SK-N-SH treated with all-trans-retinoic acid at 6 μM for 48 hours (cell line): ENCODE measurements around the gene RAB3GAP2.

Experiments
- ATAC-seq: fragments of 200-7000 bp; cut with Tn5 transposase; 3 replicates; pipeline ENCODE4 v1.9.1; 2020; ENCODE audit warnings: mild to moderate bottlenecking, moderate library complexity
- ARNTL ChIP-seq: fragments of 450-650 bp; formaldehyde crosslinking; IDR thresholded peaks from 2 replicates; pipeline ENCODE4 v1.5.0; 2020; ENCODE audit warnings: low read depth, mild to moderate bottlenecking, moderate library complexity, borderline replicate concordance
- BACH2 ChIP-seq: fragments of 250-450 bp; sonication (Bioruptor Pico); IDR thresholded peaks from 2 replicates; pipeline ENCODE4 v1.9.0; 2021; ENCODE audit warnings: mild to moderate bottlenecking, borderline replicate concordance
- CSDC2 ChIP-seq: fragments of 250-450 bp; sonication (Bioruptor Pico); IDR thresholded peaks from 2 replicates; pipeline ENCODE4 v1.5.0; 2020; ENCODE audit warnings: mild to moderate bottlenecking, moderate library complexity
- CSRNP3 ChIP-seq: fragments of 250-450 bp; sonication (Bioruptor Pico); IDR thresholded peaks from 2 replicates; pipeline ENCODE4 v1.5.1; 2021; ENCODE audit warnings: mild to moderate bottlenecking, moderate library complexity
- ESRRG ChIP-seq: fragments of 250-450 bp; sonication (Bioruptor Pico); IDR thresholded peaks from 2 replicates; pipeline ENCODE4 v1.6.1; 2021; ENCODE audit warnings: mild to moderate bottlenecking
- GLIS3 ChIP-seq: fragments of 250-450 bp; sonication (Bioruptor Pico); IDR thresholded peaks from 2 replicates; pipeline ENCODE4 v1.5.0; 2020; ENCODE audit warnings: mild to moderate bottlenecking, moderate library complexity
- ISL1 ChIP-seq: fragments of 250-450 bp; sonication (Bioruptor Pico); IDR thresholded peaks from 2 replicates; pipeline ENCODE4 v2.1.2; 2022; ENCODE audit warnings: mild to moderate bottlenecking, moderate library complexity
- OSR1 ChIP-seq: fragments of 250-450 bp; sonication (Bioruptor Pico); IDR thresholded peaks from 2 replicates; pipeline ENCODE4 v1.8.0; 2022; ENCODE audit warnings: moderate library complexity, mild to moderate bottlenecking, inconsistent platforms
- POU6F1 ChIP-seq: fragments of 250-450 bp; sonication (Bioruptor Pico); IDR thresholded peaks from 2 replicates; pipeline ENCODE4 v1.8.0; 2021; ENCODE audit warnings: low read depth, mild to moderate bottlenecking, moderate library complexity, borderline replicate concordance
- PPARA ChIP-seq: fragments of 250-450 bp; sonication (Bioruptor Pico); IDR thresholded peaks from 2 replicates; pipeline ENCODE4 v1.5.0; 2020; ENCODE audit warnings: mild to moderate bottlenecking, borderline replicate concordance
- RARB ChIP-seq: fragments of 250-450 bp; sonication (Bioruptor Pico); IDR thresholded peaks from 2 replicates; pipeline ENCODE4 v1.8.0; 2021; ENCODE audit warnings: mild to moderate bottlenecking, moderate library complexity
- SNAI2 ChIP-seq: fragments of 250-450 bp; sonication (Bioruptor Pico); IDR thresholded peaks from 2 replicates; pipeline ENCODE4 v1.5.0; 2020; ENCODE audit warnings: mild to moderate bottlenecking, moderate library complexity
- TCF4 ChIP-seq: fragments of 250-450 bp; sonication (Bioruptor Pico); IDR thresholded peaks from 2 replicates; pipeline ENCODE4 v1.8.0; 2021; ENCODE audit warnings: mild to moderate bottlenecking, moderate library complexity, borderline replicate concordance
- TOX ChIP-seq: fragments of 250-450 bp; sonication (Bioruptor Pico); IDR thresholded peaks from 2 replicates; pipeline ENCODE4 v1.8.0; 2021; ENCODE audit warnings: mild to moderate bottlenecking, moderate library complexity, borderline replicate concordance
- TSHZ2 ChIP-seq: fragments of 250-450 bp; sonication (Bioruptor Pico); IDR thresholded peaks from 2 replicates; pipeline ENCODE4 v1.5.0; 2020; ENCODE audit warnings: mild to moderate bottlenecking, moderate library complexity
- ZFP3 ChIP-seq: fragments of 250-450 bp; sonication (Bioruptor Pico); IDR thresholded peaks from 2 replicates; pipeline ENCODE4 v1.5.0; 2020; ENCODE audit warnings: mild to moderate bottlenecking, moderate library complexity
- ZFP30 ChIP-seq: fragments of 450-650 bp; formaldehyde crosslinking; IDR thresholded peaks from 2 replicates; pipeline ENCODE4 v1.5.0; 2022; ENCODE audit warnings: mild to moderate bottlenecking, moderate library complexity
- ZNF565 ChIP-seq: fragments of 450-650 bp; formaldehyde crosslinking; conservative IDR thresholded peaks from 2 replicates; pipeline ENCODE4 v1.5.0; 2020; ENCODE audit warnings: low read depth, mild to moderate bottlenecking, moderate library complexity
- ZNF70 ChIP-seq: fragments of 450-650 bp; formaldehyde crosslinking; IDR thresholded peaks from 2 replicates; pipeline ENCODE4 v1.5.0; 2020; ENCODE audit warnings: mild to moderate bottlenecking, moderate library complexity
- ZNF8 ChIP-seq: fragments of 450-650 bp; formaldehyde crosslinking; IDR thresholded peaks from 2 replicates; pipeline ENCODE4 v1.5.0; 2020; ENCODE audit warnings: mild to moderate bottlenecking, moderate library complexity
- TF ChIP-seq, protein P1 (sequence below): fragments of 250-450 bp; sonication (Bioruptor Pico); IDR thresholded peaks from 2 replicates; pipeline ENCODE4 v1.5.1; 2020; ENCODE audit warnings: low read depth, mild to moderate bottlenecking, moderate library complexity

The RAB3GAP2 gene

DNA sequence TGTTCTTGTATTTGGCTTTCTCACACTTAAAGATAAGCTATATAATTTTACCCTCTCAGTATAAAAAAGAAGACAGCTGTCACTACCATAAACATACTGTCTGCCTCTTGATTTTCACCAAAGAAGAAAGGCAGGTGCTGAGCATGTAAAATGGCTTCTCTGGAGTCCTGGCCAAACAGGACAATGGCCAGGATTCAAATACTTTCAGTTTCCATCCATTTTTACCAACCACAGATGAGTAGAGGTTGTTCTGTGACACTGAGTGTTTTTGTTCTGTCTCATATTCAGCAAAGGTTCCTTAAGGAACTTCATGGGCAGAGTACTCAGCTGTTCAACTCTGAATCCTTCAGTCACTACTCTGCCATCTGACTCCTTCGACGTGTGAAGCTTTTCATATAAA is 29.4 kb upstream of the RAB3GAP2 start:
- no peak for ATAC-seq
- TF ChIP-seq SNAI2 (no peak), RARB (CRISPR knock-in tag) (no peak), ZNF8 (CRISPR knock-in tag) (no peak), ESRRG (CRISPR knock-in tag) (no peak), TOX (CRISPR knock-in tag) (0 out of 2 replicates have a peak, but pooled peaks have one; percentile 9), ZFP3 (CRISPR knock-in tag) (no peak), TCF4 (CRISPR knock-in tag) (no peak), OSR1 (no peak)

DNA sequence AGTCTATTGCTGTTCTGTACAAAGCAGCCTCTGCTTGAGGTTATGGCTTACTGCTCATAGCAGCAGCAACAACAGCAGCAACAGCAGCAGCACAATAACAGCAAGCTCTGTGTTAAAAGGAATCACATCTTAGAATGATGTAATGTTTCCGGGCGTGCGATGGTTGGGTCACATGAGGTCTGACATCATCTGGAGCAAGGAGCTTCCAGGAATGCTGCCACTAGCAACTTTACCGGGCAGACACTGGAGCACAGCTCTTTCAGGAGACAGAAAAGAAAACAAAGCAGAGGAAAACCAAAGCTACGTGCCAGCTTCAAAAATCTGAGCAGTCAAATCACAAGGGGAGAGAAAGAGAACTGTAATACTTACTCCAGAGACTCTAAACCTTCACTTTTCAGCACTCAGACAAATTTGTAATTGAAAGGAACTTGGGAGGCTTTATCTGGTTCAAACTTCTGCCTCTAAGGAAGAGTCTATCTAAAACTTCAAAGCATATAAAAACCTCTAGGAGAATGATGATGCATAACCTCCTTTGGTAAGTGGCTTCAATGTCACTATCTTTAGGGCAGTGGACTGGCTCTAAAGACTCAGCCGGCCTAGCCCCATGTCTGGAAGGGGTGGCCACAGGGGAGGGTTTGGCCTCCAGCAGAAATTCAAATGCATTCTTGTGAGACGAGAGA is 28.3 kb upstream of the RAB3GAP2 start:
- peak; percentile 95 for ATAC-seq
- TF ChIP-seq CSRNP3 (CRISPR knock-in tag): no peak
- TF ChIP-seq ZNF70 (CRISPR knock-in tag): peak; percentile 83
- 0 out of 2 replicates have a peak, but pooled peaks have one; percentile 36 for TF ChIP-seq CSDC2 (CRISPR knock-in tag)

GRCh38 chr1:220299337-220299736 is 27.1 kb upstream of the RAB3GAP2 start:
- no peak for ATAC-seq
- TF ChIP-seq SNAI2 (no peak), RARB (CRISPR knock-in tag) (no peak), POU6F1 (no peak), GLIS3 (CRISPR knock-in tag) (no peak), ZFP30 (no peak), CSRNP3 (CRISPR knock-in tag) (no peak), CSDC2 (CRISPR knock-in tag) (no peak), BACH2 (CRISPR knock-in tag) (no peak), ARNTL (CRISPR knock-in tag) (no peak), TSHZ2 (CRISPR knock-in tag) (no peak), OSR1 (no peak), ZNF8 (CRISPR knock-in tag) (no peak), ISL1 (CRISPR knock-in tag) (no peak)
- TF ChIP-seq, protein P1, sequence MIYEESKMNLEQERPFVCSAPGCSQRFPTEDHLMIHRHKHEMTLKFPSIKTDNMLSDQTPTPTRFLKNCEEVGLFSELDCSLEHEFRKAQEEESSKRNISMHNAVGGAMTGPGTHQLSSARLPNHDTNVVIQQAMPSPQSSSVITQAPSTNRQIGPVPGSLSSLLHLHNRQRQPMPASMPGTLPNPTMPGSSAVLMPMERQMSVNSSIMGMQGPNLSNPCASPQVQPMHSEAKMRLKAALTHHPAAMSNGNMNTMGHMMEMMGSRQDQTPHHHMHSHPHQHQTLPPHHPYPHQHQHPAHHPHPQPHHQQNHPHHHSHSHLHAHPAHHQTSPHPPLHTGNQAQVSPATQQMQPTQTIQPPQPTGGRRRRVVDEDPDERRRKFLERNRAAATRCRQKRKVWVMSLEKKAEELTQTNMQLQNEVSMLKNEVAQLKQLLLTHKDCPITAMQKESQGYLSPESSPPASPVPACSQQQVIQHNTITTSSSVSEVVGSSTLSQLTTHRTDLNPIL: no peak

DNA sequence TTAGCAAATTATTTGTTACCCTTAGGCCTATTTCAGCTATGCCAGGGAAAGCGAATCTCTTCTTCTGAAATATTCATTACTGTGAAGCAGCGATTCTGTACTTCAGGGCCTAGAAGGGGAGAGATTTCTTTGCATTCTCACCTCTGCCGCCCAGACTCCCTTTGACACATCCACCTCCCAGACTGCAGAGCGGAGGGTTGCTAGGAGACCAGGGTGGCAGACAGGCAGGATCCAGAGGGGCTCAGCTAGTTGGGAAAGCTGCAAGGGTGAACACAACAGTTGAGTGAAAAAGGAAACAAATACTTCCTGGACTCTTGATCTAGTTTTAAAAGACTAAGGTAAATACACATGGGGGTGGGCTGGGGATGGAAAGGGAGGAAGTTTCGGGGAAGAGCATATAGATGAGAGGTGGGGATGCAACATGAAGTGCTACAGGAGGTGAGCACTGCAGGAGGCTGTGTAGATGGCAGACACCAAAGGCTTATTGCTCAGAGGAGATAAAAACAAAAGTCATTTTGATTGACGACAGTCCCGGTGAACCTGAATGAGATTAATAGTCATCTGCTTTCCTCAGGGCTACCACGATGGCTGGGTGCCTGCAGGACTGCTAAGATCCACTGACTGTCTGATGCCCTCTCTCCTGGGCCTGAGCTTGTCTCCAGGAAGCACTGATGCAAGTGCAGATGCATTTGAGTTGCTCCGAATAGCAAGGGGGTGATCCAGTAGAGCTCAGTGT is 26.4 kb upstream of the RAB3GAP2 start:
- no peak for TF ChIP-seq CSDC2 (CRISPR knock-in tag)
- TF ChIP-seq TCF4 (CRISPR knock-in tag): no peak
- TF ChIP-seq PPARA (CRISPR knock-in tag): no peak
- no peak for TF ChIP-seq ZNF70 (CRISPR knock-in tag)
- TF ChIP-seq ESRRG (CRISPR knock-in tag): no peak
- TF ChIP-seq ARNTL (CRISPR knock-in tag): no peak
- TF ChIP-seq OSR1: no peak
- no peak for TF ChIP-seq ZNF565 (CRISPR knock-in tag)
- no peak for TF ChIP-seq SNAI2
- no peak for TF ChIP-seq RARB (CRISPR knock-in tag)
- TF ChIP-seq TOX (CRISPR knock-in tag): no peak
- no peak for TF ChIP-seq ZNF8 (CRISPR knock-in tag)
- TF ChIP-seq CSRNP3 (CRISPR knock-in tag): no peak
- no peak for ATAC-seq
